ENCODE results near the gene UEVLD.

GRCh38 chr11:18536209-18536608, 52.3 kb downstream of the UEVLD start:
- TF ChIP-seq RAD21 (IDR thresholded peaks at IDR 0.05; ENCODE audit: low read depth) (no peak), YY1 (IDR thresholded peaks at IDR 0.05; ENCODE audit: low read depth) (no peak), CEBPB (IDR thresholded peaks at IDR 0.05) (no peak), REST (IDR thresholded peaks at IDR 0.05; ENCODE audit: low read depth) (no peak), NFIC (IDR thresholded peaks at IDR 0.05) (no peak)
